Inflammatory macrophage (primary cell): ENCODE measurements around the gene LSM14A.
"Not testable (repeated sequence)": the region's sequence is repeated elsewhere in the genome, so short reads cannot be mapped to it uniquely, and the experiment has no call there.

Experiments
- DNase-seq, 2 donors: peaks; one replicate each; pipeline ENCODE4 v3.0.0-alpha.2; 2020 to 2022

Gene LSM14A

DNA sequence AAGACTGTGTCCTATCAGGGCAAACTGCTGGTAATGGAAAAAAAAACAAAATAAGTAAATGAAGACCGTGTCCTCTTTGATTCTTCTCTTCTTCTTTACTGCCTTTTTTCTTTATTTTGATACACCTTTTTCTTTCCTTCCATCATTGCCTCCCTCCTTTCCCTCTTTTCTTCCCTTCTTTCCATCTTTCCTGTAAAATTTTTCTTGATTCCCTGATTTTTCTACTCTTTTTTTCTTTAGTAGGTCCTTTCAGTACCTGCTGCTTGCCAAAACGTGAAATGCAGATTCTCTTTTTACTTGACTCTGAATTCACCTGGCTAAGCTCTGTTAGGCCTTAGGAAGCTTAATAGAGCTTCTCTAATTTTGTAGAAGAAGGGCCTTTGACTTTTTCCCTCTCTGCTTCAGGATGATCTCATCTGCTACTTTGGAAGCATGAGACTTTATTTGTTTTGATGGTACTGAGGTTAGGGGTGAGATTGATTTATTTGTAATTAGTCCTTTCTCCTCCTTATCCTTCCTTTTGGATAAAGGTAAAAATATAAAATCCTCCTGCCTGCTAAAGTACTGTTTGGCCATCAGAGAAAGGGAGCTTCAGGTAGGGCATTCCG, 19.2 kb downstream of the LSM14A start:
- no peak for DNase-seq

DNA sequence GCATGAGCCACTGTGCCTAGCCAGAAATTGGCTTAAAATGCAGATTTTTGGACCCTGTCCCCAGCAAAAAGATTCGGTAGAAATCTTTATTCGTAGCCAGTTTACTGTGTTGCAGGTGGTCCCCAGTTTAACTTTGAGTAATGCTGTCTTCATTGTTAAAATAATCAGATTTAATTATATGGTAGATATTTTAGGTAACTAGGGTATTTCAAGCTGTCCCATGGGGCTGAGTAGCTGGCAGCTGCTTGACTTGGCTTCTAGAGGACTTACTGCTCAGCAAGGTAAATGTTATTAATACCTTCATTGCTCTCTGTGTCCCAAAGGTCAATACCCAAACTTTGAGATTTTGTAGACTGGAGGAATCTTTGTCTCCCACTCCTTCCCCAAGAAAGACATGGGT, 21.1 kb downstream of the LSM14A start:
- DNase-seq = no peak

DNA sequence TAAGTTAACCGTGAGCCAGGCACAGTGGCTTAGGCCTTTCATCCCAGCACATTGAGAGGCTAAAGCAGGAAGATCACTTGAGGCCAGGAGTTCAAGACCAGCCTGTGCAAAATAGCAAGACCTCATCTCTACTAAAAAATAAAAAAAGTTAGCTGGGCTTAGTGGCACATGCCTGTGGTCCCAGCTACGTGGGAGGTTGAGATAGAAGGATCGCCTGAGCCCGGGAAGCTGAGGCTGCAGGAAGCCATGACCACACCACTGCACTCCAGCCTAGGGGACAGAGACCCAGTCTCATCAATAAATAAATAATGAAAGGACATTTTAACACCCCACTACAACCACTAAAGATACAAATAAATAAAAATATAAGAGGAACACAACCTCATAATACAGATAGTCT, 21.6 kb downstream of the LSM14A start:
- no peak for DNase-seq

DNA sequence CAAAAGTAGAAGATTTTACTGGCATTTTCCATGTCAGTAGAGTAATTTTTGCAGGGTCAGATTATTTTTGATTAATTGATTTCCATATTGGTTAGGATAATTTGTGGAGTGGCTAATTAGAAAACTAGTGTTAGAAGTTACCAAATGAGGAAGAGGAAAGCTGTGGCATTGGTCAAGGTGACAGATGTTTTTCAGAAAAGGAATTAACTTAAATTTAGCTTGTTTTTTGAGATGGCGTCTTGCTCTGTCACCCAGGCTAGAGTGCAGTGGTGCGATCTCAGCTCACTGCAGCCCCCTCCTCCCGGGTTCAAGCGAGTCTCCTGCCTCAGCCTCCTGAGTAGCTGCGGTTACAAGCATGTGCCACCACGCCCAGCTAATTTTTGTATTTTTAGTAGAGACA, 28.8 kb downstream of the LSM14A start:
- DNase-seq = no peak

DNA sequence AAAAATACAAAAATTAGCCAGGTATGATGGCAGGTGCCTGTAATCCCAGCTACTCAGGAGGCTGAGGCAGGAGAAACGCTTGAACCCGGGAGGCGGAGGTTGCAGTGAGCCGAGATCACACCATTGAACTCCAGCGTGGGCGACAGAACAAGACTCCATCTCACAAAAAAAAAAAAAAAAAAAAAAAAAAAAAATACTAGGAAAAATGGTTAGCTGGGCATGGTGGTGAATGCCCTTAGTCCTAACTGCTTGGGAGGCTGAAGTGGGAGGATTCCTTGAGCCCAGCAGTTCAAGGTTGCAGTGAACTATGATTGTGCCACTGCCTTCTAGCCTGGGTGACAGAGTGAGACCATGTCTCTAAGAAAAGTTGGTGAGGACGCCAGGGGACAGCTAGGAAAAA, 33.0 kb downstream of the LSM14A start:
- not testable (repeated sequence) for DNase-seq

GRCh38 chr19:34208291-34208884, 36.1 kb downstream of the LSM14A start:
- no peak for DNase-seq

DNA sequence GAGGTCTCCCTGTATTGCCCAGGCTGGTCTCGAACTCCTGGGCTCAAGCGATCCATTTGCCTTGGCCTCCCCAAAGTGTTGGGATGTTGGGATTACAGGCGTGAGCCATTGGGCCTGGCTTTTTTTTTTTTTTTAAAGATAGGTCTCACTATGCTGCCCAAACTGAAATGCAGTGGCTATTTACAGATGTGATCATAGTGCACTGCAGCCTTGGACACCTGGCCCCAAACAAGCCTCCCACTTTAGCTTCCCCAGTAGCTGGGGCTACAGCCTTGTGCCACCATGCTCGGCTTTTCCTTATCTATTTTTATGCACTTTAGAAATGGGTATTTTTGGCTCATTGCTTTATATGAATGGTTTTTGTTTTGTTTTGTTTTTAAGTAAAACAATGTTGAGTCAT, 37.4 kb downstream of the LSM14A start:
- no peak for DNase-seq

DNA sequence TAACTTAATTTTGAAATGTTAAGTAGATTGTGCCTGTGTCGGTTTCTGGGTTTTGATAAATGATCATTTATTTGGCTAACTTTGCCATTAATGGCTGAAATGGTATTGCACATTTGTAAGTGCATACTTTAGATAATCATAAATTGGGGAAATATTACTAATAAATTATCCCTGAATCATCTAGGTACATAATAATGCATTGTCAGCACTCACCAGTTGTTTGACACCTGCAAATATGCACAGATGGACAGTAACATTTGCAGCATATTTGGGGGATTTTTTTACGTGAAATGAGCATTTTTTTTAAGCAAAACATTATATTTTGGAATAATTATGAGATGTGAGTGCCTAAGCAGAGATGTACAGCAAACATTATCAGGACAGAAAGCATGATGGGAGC, 41.0 kb downstream of the LSM14A start:
- no peak for DNase-seq

- DNase-seq = no peak
Measured at GRCh38 chr19:34214040-34214439, 41.7 kb downstream of the LSM14A start.

DNA sequence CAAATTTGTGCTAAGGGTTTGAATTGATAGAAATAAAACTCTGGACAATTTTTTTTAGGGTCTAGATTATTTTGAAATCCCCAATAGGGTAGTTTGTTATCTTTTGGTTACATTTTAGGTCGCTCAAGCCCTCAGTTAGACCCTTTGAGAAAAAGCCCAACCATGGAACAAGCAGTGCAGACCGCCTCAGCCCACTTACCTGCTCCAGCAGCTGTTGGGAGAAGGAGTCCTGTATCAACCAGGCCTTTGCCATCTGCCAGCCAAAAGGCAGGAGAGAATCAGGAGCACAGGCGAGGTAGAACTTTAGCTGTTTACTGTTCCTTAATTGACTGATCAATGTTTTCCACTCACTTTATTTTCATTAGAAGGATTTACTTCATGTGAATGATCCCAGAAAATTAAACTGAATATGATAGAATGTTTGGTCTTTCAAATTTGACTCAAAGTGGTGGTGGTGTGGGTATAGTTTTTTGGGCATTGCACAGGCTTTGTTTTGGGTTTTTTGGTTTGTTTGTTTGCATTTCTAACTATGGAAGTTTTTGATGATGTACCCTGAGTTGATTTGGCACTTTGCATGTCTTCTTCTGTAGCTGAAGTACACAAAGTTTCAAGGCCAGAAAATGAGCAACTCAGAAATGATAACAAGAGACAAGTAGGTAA, 42.8 kb downstream of the LSM14A start:
- no peak for DNase-seq

- no peak for DNase-seq
Measured at GRCh38 chr19:34215666-34216038, 43.3 kb downstream of the LSM14A start.

- DNase-seq = not testable (repeated sequence)
Measured at GRCh38 chr19:34216745-34217219, 44.5 kb downstream of the LSM14A start.

- peak; percentile 2 to 8 for DNase-seq
Measured at GRCh38 chr19:34217952-34218817, 45.9 kb downstream of the LSM14A start.

DNA sequence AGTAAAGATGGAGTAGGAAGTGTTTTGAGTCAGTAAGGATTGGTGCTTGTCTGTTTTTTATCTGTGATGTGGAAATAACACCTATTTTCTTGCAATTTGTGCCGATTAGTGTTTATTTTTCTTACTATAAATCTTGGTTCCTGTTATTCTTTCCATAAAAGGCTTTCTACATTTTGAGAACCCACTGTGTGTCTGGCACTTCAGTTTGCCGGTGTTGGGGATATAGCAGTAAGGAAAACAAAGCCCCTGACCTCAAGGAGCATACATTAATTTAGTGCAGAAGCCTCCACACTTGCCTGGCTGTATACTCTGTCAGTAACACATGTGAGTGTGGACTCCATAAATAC, 46.5 kb downstream of the LSM14A start:
- no peak for DNase-seq

GRCh38 chr19:34220472-34221063, 48.3 kb downstream of the LSM14A start:
- peak; percentile 70 to 78 for DNase-seq

- DNase-seq = no peak
Measured at GRCh38 chr19:34222386-34222785, 50.1 kb downstream of the LSM14A start.

DNA sequence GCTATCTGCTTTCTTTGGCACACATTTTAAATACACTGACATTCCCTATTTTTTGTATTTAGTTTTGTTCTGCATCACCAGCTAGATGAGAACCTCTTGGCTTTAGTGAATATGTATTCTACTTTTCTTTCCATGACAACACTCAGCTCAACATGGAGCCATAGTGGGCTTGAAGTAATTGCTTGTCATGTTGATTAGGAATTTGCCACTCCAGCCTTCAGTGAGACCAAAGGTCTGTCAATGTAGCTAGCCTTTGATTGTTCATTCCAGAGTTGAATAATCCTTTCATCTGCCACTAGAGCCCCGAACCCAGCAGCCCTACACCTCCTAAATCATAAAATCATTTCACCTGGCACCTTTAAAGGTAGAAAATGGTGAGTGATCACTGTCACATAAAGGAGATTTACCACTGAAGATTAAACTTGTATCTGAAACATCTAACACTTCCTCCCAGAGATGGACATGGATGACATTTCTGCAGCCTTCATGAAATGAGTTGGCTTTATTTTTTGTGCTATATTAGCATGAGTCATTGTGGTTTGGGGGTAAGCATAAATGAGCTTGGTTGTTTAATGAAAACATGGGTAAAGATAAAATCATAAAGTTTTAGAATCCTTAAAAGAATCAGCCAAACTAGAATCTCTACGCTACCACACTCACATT, 52.8 kb downstream of the LSM14A start:
- no peak for DNase-seq

GRCh38 chr19:34225659-34226015, 53.3 kb downstream of the LSM14A start:
- DNase-seq = no peak

DNA sequence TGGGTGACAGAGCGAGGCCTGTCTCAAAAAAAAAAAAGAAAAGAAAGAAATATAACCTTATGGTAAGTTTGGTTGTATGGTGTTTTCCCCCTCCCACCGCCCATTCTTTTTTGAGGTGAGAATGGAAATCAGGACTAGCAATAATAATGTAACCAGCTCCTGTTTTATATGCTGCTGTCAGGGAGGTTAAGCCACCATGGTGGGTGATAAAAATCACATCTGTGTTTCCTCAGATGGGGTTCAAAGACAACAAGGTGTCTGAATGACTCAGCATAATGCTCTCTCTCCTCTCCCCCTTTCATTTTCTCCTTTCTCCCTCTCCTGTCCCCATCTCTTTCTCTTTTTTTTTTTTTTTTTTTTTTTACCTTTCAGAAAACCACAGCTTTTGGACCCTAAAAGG, 53.7 kb downstream of the LSM14A start:
- no peak for DNase-seq

DNA sequence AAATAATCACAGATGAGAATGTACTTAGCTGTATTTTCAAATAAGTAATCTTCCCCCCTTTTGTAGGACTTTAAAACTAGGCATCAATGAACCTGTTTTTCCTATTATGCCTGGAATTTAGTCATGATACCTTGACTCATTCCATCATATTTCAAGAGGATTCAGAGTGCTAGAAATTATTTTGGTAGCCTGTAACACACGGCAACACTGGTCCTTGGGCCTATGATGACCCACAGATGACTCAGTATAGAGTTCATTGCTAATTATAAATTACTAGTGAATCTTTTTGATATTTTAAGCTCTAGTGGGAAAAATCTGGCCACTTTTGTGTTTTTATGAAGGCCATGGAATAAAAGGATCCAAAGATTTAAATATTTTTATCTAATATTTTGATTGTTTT, 56.0 kb downstream of the LSM14A start:
- no peak for DNase-seq

GRCh38 chr19:34228762-34229161, 56.5 kb downstream of the LSM14A start:
- DNase-seq = no peak

GRCh38 chr19:34229721-34230120, 57.4 kb downstream of the LSM14A start:
- DNase-seq = no peak

GRCh38 chr19:34230820-34231219, 58.5 kb downstream of the LSM14A start:
- no peak for DNase-seq
